ENCODE data around the gene ELP6. TPM values are rescaled to one million over a fixed set of nuclear protein-coding genes. Genes with fewer than 3 reads are reported as not detected.
A peak's percentile ranks its signal among the peaks of the same experiment; 100 is the strongest.

The ELP6 gene
- 20.9 TPM for total RNA-seq

DNA sequence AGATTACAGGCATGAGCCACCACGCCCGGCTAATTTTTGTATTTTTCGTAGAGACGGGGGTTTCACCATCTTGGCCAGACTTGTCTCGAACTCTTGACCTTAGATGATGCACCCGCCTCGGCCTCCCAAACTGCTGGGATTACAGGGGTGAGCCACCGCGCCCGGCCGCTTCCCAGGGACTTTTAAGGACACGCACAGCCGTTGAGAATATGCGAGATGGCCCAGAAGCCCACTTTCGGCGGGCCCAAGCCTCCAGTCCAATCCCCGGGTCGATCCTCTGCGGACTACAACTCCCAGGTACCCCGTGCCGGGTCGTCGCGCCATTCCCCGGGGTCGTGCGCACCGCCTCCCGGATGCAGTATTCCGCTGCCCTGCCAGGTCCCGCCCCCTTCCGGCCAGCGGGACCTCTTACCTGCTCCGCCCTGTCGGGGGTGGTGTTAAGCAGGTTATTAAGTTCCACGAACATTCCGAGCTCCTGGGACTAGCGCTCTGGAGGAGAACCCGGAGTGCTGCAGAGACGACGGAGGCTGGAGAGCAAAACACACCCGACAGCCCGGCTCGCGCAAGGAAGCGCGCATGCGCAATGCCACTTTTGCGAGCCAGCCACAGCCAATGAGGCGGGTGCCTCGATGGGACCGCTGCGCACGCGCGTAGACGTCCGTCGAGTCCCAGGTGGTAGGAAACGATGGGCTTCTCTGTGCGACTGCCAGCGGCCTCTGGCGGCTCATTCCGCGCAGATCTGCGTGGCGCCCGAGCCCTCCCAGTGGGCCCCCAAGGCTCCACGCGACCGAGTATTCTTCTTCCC is at the start of gene ELP6:
Gene ELP6, minus strand, starts transcription at position 588 of the 805 bp plus-strand sequence. Its CDS starts 122 bp downstream, at position 466.
- Histone ChIP-seq H3K36me3 (ENCODE audit: control insufficient read depth in 3 of 3, insufficient read depth in 3 of 3, low read length in 3 of 3) (peaks cover 9 to 19% (median 12%) of the 10 kb centered on the region in 3 donors), H3K27me3 (ENCODE audit: control insufficient read depth in 3 of 3, insufficient read depth in 3 of 3, low read length in 3 of 3) (no peaks in the 10 kb centered on the region), H3K9ac (ENCODE audit: low read depth in 1 of 3, low read length in 3 of 3) (peak within 1 kb of the TSS; percentile 84 to 93 (median 92)), H3K27ac (ENCODE audit: low read depth, low read length) (peak within 1 kb of the TSS; percentile 89), H3K9me3 (ENCODE audit: control insufficient read depth in 3 of 3, low read length in 3 of 3) (no peaks in the 10 kb centered on the region), H3K4me1 (ENCODE audit: control insufficient read depth in 3 of 3, insufficient read depth in 3 of 3, low read length in 3 of 3) (peaks cover 4 to 8% (median 6%) of the 10 kb centered on the region in 3 donors), H3K4me3 (ENCODE audit: low read length in 3 of 3) (peak within 1 kb of the TSS; percentile 93 to 98 (median 97))

DNA sequence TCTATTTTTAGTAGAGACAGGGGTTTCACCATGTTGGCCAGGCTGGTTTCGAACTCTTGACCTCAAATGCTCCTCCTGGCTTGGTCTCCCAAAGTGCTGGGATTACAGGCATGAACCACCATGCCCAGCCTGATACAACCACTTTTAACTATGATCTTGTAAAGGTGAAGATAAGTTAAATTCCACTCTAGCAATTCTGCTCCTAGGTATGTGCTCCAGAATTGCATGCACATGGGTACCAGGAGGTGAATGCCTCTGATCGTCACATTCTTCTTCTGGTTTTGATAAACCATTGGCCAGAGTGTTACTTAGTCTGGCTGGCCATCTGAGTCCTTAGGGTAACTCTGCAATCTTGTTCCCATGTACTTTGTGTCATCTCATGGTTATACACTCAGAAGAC is 42.8 kb upstream of the ELP6 start:
- Histone ChIP-seq H3K4me1 (ENCODE audit: control insufficient read depth in 3 of 3, insufficient read depth in 3 of 3, low read length in 3 of 3) (no peaks in the 10 kb centered on the region), H3K4me3 (ENCODE audit: low read length in 3 of 3) (no peak overlapping the region), H3K27me3 (ENCODE audit: control insufficient read depth in 3 of 3, insufficient read depth in 3 of 3, low read length in 3 of 3) (peaks cover 0 to 3% (median 0%) of the 10 kb centered on the region in 3 donors), H3K27ac (ENCODE audit: low read depth, low read length) (no peak overlapping the region), H3K36me3 (ENCODE audit: control insufficient read depth in 3 of 3, insufficient read depth in 3 of 3, low read length in 3 of 3) (no peaks in the 10 kb centered on the region), H3K9ac (ENCODE audit: low read depth in 1 of 3, low read length in 3 of 3) (no peak overlapping the region), H3K9me3 (ENCODE audit: control insufficient read depth in 3 of 3, low read length in 3 of 3) (no peaks in the 10 kb centered on the region)

DNA sequence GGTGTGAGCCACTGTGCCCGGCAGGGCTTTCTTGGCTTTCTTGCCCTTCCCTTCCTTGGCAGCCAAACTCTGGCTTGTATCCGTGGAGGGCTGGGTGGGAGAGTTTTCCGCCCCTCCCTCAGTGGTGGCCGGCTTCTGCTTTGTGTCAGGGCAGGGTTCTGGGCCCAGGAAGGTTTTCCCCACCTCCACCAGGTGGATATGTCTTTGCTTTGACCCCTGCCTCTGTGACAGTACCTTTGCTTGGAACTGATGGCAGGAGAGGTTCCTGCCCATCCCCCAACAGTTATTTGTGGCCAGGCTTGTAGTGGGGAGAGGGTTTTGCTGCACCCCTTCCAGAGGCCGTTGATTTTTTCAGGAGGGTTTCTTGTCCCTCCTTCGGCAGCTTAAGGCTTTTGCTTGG is 40.8 kb upstream of the ELP6 start:
- Histone ChIP-seq H3K9ac (ENCODE audit: low read depth in 1 of 3, low read length in 3 of 3) (no peak overlapping the region), H3K4me1 (ENCODE audit: control insufficient read depth in 3 of 3, insufficient read depth in 3 of 3, low read length in 3 of 3) (no peaks in the 10 kb centered on the region), H3K27me3 (ENCODE audit: control insufficient read depth in 3 of 3, insufficient read depth in 3 of 3, low read length in 3 of 3) (peaks cover 0 to 3% (median 0%) of the 10 kb centered on the region in 3 donors), H3K4me3 (ENCODE audit: low read length in 3 of 3) (no peak overlapping the region), H3K9me3 (ENCODE audit: control insufficient read depth in 3 of 3, low read length in 3 of 3) (no peaks in the 10 kb centered on the region), H3K36me3 (ENCODE audit: control insufficient read depth in 3 of 3, insufficient read depth in 3 of 3, low read length in 3 of 3) (no peaks in the 10 kb centered on the region), H3K27ac (ENCODE audit: low read depth, low read length) (no peak overlapping the region)

- peaks cover 0 to 3% (median 0%) of the 10 kb centered on the region in 3 donors for H3K27me3 ChIP-seq (ENCODE audit: control insufficient read depth in 3 of 3, insufficient read depth in 3 of 3, low read length in 3 of 3)
- no peak overlapping the region for H3K9ac ChIP-seq (ENCODE audit: low read depth in 1 of 3, low read length in 3 of 3)
- H3K36me3 ChIP-seq (ENCODE audit: control insufficient read depth in 3 of 3, insufficient read depth in 3 of 3, low read length in 3 of 3): no peaks in the 10 kb centered on the region
- no peaks in the 10 kb centered on the region for H3K4me1 ChIP-seq (ENCODE audit: control insufficient read depth in 3 of 3, insufficient read depth in 3 of 3, low read length in 3 of 3)
- H3K27ac ChIP-seq (ENCODE audit: low read depth, low read length): no peak overlapping the region
- no peak overlapping the region for H3K4me3 ChIP-seq (ENCODE audit: low read length in 3 of 3)
- H3K9me3 ChIP-seq (ENCODE audit: control insufficient read depth in 3 of 3, low read length in 3 of 3): no peaks in the 10 kb centered on the region
Measured at GRCh38 chr3:47553407-47553806, 39.9 kb upstream of the ELP6 start.

GRCh38 chr3:47542471-47543173 is 29.1 kb upstream of the ELP6 start:
- Histone ChIP-seq H3K4me1 (ENCODE audit: control insufficient read depth in 3 of 3, insufficient read depth in 3 of 3, low read length in 3 of 3) (peaks cover 0 to 5% (median 3%) of the 10 kb centered on the region in 3 donors), H3K9me3 (ENCODE audit: control insufficient read depth in 3 of 3, low read length in 3 of 3) (no peaks in the 10 kb centered on the region), H3K27me3 (ENCODE audit: control insufficient read depth in 3 of 3, insufficient read depth in 3 of 3, low read length in 3 of 3) (no peaks in the 10 kb centered on the region), H3K27ac (ENCODE audit: low read depth, low read length) (no peak overlapping the region), H3K4me3 (ENCODE audit: low read length in 3 of 3) (peak overlapping the region in 1 of 3 donors; percentile 30), H3K9ac (ENCODE audit: low read depth in 1 of 3, low read length in 3 of 3) (no peak overlapping the region), H3K36me3 (ENCODE audit: control insufficient read depth in 3 of 3, insufficient read depth in 3 of 3, low read length in 3 of 3) (no peaks in the 10 kb centered on the region)

DNA sequence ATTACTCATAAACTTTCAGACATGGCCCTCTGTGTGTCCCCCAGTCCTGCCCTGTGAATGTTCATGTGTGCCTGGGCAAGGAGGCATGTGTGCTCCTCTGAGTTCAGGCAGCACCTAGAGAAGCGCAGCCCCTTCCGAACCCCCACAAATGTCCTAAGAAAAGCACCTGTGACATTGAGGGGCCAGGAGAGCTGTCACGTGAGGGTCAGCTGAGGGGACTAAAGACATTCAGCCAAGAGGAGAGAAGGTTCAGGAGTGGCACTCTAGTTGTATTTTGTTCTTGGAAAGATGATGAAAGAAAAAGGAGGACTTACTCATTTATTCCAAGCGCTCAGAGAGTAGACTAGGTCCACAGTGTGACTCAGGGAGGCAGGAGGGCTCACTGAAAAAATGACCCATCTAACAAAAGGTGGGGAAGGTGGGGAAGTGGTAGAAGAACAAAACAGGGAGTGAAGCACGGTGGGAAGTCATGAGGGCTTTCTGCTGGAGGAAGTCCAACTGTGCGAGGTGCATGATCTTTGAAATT is 28.1 kb upstream of the ELP6 start:
- Histone ChIP-seq H3K4me3 (ENCODE audit: low read length in 3 of 3) (no peak overlapping the region), H3K4me1 (ENCODE audit: control insufficient read depth in 3 of 3, insufficient read depth in 3 of 3, low read length in 3 of 3) (peaks cover 0 to 5% (median 3%) of the 10 kb centered on the region in 3 donors), H3K27me3 (ENCODE audit: control insufficient read depth in 3 of 3, insufficient read depth in 3 of 3, low read length in 3 of 3) (no peaks in the 10 kb centered on the region), H3K27ac (ENCODE audit: low read depth, low read length) (no peak overlapping the region), H3K9ac (ENCODE audit: low read depth in 1 of 3, low read length in 3 of 3) (no peak overlapping the region), H3K9me3 (ENCODE audit: control insufficient read depth in 3 of 3, low read length in 3 of 3) (no peaks in the 10 kb centered on the region), H3K36me3 (ENCODE audit: control insufficient read depth in 3 of 3, insufficient read depth in 3 of 3, low read length in 3 of 3) (no peaks in the 10 kb centered on the region)

- no peak overlapping the region for H3K4me3 ChIP-seq (ENCODE audit: low read length in 3 of 3)
- H3K27ac ChIP-seq (ENCODE audit: low read depth, low read length): no peak overlapping the region
- H3K36me3 ChIP-seq (ENCODE audit: control insufficient read depth in 3 of 3, insufficient read depth in 3 of 3, low read length in 3 of 3): no peaks in the 10 kb centered on the region
- H3K9me3 ChIP-seq (ENCODE audit: control insufficient read depth in 3 of 3, low read length in 3 of 3): no peaks in the 10 kb centered on the region
- no peaks in the 10 kb centered on the region for H3K27me3 ChIP-seq (ENCODE audit: control insufficient read depth in 3 of 3, insufficient read depth in 3 of 3, low read length in 3 of 3)
- H3K4me1 ChIP-seq (ENCODE audit: control insufficient read depth in 3 of 3, insufficient read depth in 3 of 3, low read length in 3 of 3): peaks cover 0 to 5% (median 3%) of the 10 kb centered on the region in 3 donors
- H3K9ac ChIP-seq (ENCODE audit: low read depth in 1 of 3, low read length in 3 of 3): no peak overlapping the region
Measured at GRCh38 chr3:47540281-47540680, 26.8 kb upstream of the ELP6 start.

DNA sequence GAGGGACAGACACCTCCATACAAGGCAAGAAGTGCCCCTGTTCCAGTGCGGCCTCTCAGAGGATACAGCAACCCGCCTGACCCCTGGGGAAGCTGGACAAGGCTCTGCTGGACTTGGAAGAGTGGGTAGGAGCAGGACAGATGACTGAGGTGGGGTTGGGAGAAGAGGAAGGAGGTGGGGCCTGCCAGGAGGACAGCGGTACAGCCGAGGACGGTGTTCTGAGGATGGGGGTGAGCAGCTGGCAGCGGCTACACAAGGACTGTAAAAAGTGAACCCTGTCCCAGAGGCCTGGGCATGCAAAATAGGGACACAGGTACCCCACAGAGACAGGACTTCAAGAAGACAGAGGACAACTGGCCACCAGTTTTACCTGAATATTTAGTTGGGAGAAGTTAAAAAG is 23.5 kb upstream of the ELP6 start:
- Histone ChIP-seq H3K36me3 (ENCODE audit: control insufficient read depth in 3 of 3, insufficient read depth in 3 of 3, low read length in 3 of 3) (no peaks in the 10 kb centered on the region), H3K9ac (ENCODE audit: low read depth in 1 of 3, low read length in 3 of 3) (no peak overlapping the region), H3K27me3 (ENCODE audit: control insufficient read depth in 3 of 3, insufficient read depth in 3 of 3, low read length in 3 of 3) (peaks cover 0 to 2% (median 0%) of the 10 kb centered on the region in 3 donors), H3K4me1 (ENCODE audit: control insufficient read depth in 3 of 3, insufficient read depth in 3 of 3, low read length in 3 of 3) (no peaks in the 10 kb centered on the region), H3K27ac (ENCODE audit: low read depth, low read length) (no peak overlapping the region), H3K4me3 (ENCODE audit: low read length in 3 of 3) (no peak overlapping the region), H3K9me3 (ENCODE audit: control insufficient read depth in 3 of 3, low read length in 3 of 3) (no peaks in the 10 kb centered on the region)

- Histone ChIP-seq H3K27me3 (ENCODE audit: control insufficient read depth in 3 of 3, insufficient read depth in 3 of 3, low read length in 3 of 3) (peaks cover 0 to 2% (median 0%) of the 10 kb centered on the region in 3 donors), H3K36me3 (ENCODE audit: control insufficient read depth in 3 of 3, insufficient read depth in 3 of 3, low read length in 3 of 3) (no peaks in the 10 kb centered on the region), H3K4me1 (ENCODE audit: control insufficient read depth in 3 of 3, insufficient read depth in 3 of 3, low read length in 3 of 3) (no peaks in the 10 kb centered on the region), H3K9ac (ENCODE audit: low read depth in 1 of 3, low read length in 3 of 3) (no peak overlapping the region), H3K27ac (ENCODE audit: low read depth, low read length) (no peak overlapping the region), H3K4me3 (ENCODE audit: low read length in 3 of 3) (no peak overlapping the region), H3K9me3 (ENCODE audit: control insufficient read depth in 3 of 3, low read length in 3 of 3) (no peaks in the 10 kb centered on the region)
Measured at GRCh38 chr3:47536221-47536891, 22.8 kb upstream of the ELP6 start.

Measured in skeletal muscle tissue (tissue), 4 donors.